ENCODE results near the gene MINDY4. TPM values are rescaled to one million over a fixed set of nuclear protein-coding genes. Genes with fewer than 3 reads are reported as not detected.

MINDY4 gene
- total RNA-seq, 1 donor from 2014 or later = 20.1 TPM

- no peak for DNase-seq
- peaks cover 7% of the 10 kb centered on the region for H3K4me1 ChIP-seq
- H3K4me3 ChIP-seq = no peak overlapping the region
- no peak overlapping the region for H3K27ac ChIP-seq
- TF ChIP-seq CTCF (IDR thresholded peaks at IDR 0.05) = no peak
- no peaks in the 10 kb centered on the region for H3K27me3 ChIP-seq
- no peaks in the 10 kb centered on the region for H3K36me3 ChIP-seq
- intact Hi-C loops (cut with DNase I) = no loop called here
- no peaks in the 10 kb centered on the region for H3K9me3 ChIP-seq
- ATAC-seq = no peak
Measured at GRCh38 chr7:30936650-30937245, 165.5 kb downstream of the MINDY4 start.

- no peak overlapping the region for H3K27ac ChIP-seq
Measured at GRCh38 chr7:30937416-30937815, 166.2 kb downstream of the MINDY4 start.

GRCh38 chr7:30938435-30939316, 167.5 kb downstream of the MINDY4 start:
- no peaks in the 10 kb centered on the region for H3K9me3 ChIP-seq
- H3K4me3 ChIP-seq = no peak overlapping the region
- ATAC-seq (peak; percentile 95), DNase-seq (peak; percentile 92)
- intact Hi-C loops (cut with DNase I) = no loop called here
- H3K36me3 ChIP-seq = no peaks in the 10 kb centered on the region
- H3K4me1 ChIP-seq = peaks cover 7% of the 10 kb centered on the region
- peak; percentile 99 for TF ChIP-seq CTCF (IDR thresholded peaks at IDR 0.05)
- H3K27me3 ChIP-seq = peaks cover 6% of the 10 kb centered on the region
- H3K27ac ChIP-seq = no peak overlapping the region

More at GRCh38 chr7:30937416-30937815, 166.2 kb downstream of the MINDY4 start:
- intact Hi-C loops (cut with DNase I) = no loop called here
- DNase-seq (no peak), ATAC-seq (no peak)
- H3K9me3 ChIP-seq = no peaks in the 10 kb centered on the region
- H3K36me3 ChIP-seq = no peaks in the 10 kb centered on the region
- H3K4me1 ChIP-seq = peaks cover 7% of the 10 kb centered on the region
- H3K4me3 ChIP-seq = no peak overlapping the region
- TF ChIP-seq CTCF (IDR thresholded peaks at IDR 0.05) = no peak
- H3K27me3 ChIP-seq = peaks cover 4% of the 10 kb centered on the region

- H3K36me3 ChIP-seq = no peaks in the 10 kb centered on the region
- no peak for TF ChIP-seq CTCF (IDR thresholded peaks at IDR 0.05)
- intact Hi-C loops (cut with DNase I) = no loop called here
- DNase-seq (no peak), ATAC-seq (no peak)
- no peaks in the 10 kb centered on the region for H3K9me3 ChIP-seq
- H3K4me1 ChIP-seq = peaks cover 7% of the 10 kb centered on the region
- H3K27me3 ChIP-seq = peaks cover 6% of the 10 kb centered on the region
- no peak overlapping the region for H3K27ac ChIP-seq
- no peak overlapping the region for H3K4me3 ChIP-seq
Measured at GRCh38 chr7:30941582-30942323, 170.5 kb downstream of the MINDY4 start.

Other genes starting within 250 kb of the MINDY4 start
- 68.4 TPM for gene GARS1, start 176.5 kb upstream of the MINDY4 start, total RNA-seq
- not detected for gene CRHR2, start 89.0 kb upstream of the MINDY4 start, total RNA-seq
- 501 TPM for gene INMT, start 19.3 kb upstream of the MINDY4 start, total RNA-seq
- gene AQP1, start 140.4 kb downstream of the MINDY4 start, total RNA-seq = 1,132 TPM
- not detected for gene GHRHR, start 192.5 kb downstream of the MINDY4 start, total RNA-seq

Measured in upper lobe of right lung (tissue), 1 donor.